Measurements from ENCODE around the gene MAP2K1. TPM values are rescaled to one million over a fixed set of nuclear protein-coding genes. Genes with fewer than 3 reads are reported as not detected.

The MAP2K1 gene
- polyA plus RNA-seq, 1 of the 3 experiments (the other 2 are of a cell fraction): 21.8 TPM

- TF ChIP-seq NRF1 (IDR thresholded peaks at IDR 0.05; ENCODE audit: low read depth, low read length): 0 out of 2 replicates have a peak, but pooled peaks have one; percentile 23
- TF ChIP-seq RCOR1 (IDR thresholded peaks at IDR 0.05; ENCODE audit: low read length): no peak
- TF ChIP-seq TEAD4 (IDR thresholded peaks at IDR 0.05; ENCODE audit: borderline replicate concordance, insufficient read depth): no peak
- peak; percentile 80 for TF ChIP-seq CHD2 (IDR thresholded peaks at IDR 0.05; ENCODE audit: low read length, partially characterized antibody)
- TF ChIP-seq RAD21 (IDR thresholded peaks at IDR 0.05; ENCODE audit: low read length): peak; percentile 38
- TF ChIP-seq GATA2 (CRISPR knock-in tag; IDR thresholded peaks at IDR 0.05): 0 out of 2 replicates have a peak, but pooled peaks have one; percentile 9
- TF ChIP-seq USF1 (IDR thresholded peaks at IDR 0.05; ENCODE audit: borderline replicate concordance, low read depth): no peak; the same call in 1 of the 2 replicates
- TF ChIP-seq REST (IDR thresholded peaks at IDR 0.05; ENCODE audit: low read depth, low read length): no peak
These were observed 111.1 kb downstream of the MAP2K1 start, which contains the start of gene SNAPC5 (continued) for GRCh38 chr15:66497502-66498455.

- POLR2A ChIA-PET: interaction anchor here (3.7 kb wide), 1 partner anchor 112 kb away, joined by 21 read pairs; the partner anchor contains the start of gene MAP2K1
- Histone ChIP-seq H3K36me3 (replicated peaks in 1 of 2; ENCODE audit: control insufficient read depth in 1 of 2, insufficient read depth in 2 of 2, low read length in 1 of 2) (peaks cover 70 to 74% of the 10 kb centered on the region in 2 experiments), H3K27me3 (ENCODE audit: insufficient read depth) (no peaks in the 10 kb centered on the region), H3K9ac (no peak overlapping the region), H3K4me3 (ENCODE audit: low read depth in 2 of 2, low read length in 1 of 2) (no peak overlapping the region), H3K4me1 (ENCODE audit: control insufficient read depth in 1 of 2, insufficient read depth in 2 of 2, low read depth in 1 of 2, low read length in 1 of 2) (peaks cover 0 to 19% of the 10 kb centered on the region in 2 experiments; a peak in 2 of 4 replicates), H4K20me1 (ENCODE audit: insufficient read depth) (peaks cover 58% of the 10 kb centered on the region), H3K9me3 (no peaks in the 10 kb centered on the region), H3F3A (replicated peaks; ENCODE audit: insufficient read depth) (peaks cover 53% of the 10 kb centered on the region), H3K4me2 (no peak overlapping the region; the same call in 1 of the 2 replicates), H3K79me2 (ENCODE audit: insufficient read depth) (peaks cover 54% of the 10 kb centered on the region), H3K27ac (ENCODE audit: low read depth in 2 of 2, low read length in 1 of 2) (peak overlapping the region in 1 of 2 experiments; percentile 66; a peak in 2 of 4 replicates), H2AFZ (ENCODE audit: low read depth) (no peak overlapping the region), H3K9me2 (no peaks in the 10 kb centered on the region)
- WGBS (ENCODE audit: low lambda C conversion rate): 62% methylated on average over 3 of the region's 3 CpGs
- CTCF ChIA-PET: interaction anchor here (0.6 to 5.7 kb wide), 38 partner anchors 7 to 582 kb away, joined by 3 to 51 read pairs (median 3); partner anchors contain the start of genes DIS3L, MAP2K1, RPL4 and ZWILCH
- DNase-seq: peak; percentile 34
- TF ChIP-seq ELF1 (IDR thresholded peaks at IDR 0.05) (no peak), EZH2phosphoT487 (IDR thresholded peaks at IDR 0.05; ENCODE audit: borderline replicate concordance, low read depth) (no peak), MAX (IDR thresholded peaks at IDR 0.05; ENCODE audit: low read depth) (no peak), CTCF (IDR thresholded peaks at IDR 0.05) (peak; percentile 64), FOSL2 (IDR thresholded peaks at IDR 0.05; ENCODE audit: borderline replicate concordance, low read depth) (no peak), USF1 (IDR thresholded peaks at IDR 0.05; ENCODE audit: borderline replicate concordance, low read depth) (no peak), RAD21 (IDR thresholded peaks at IDR 0.05; ENCODE audit: low read length) (peak; percentile 32; the same call in 1 of the 2 replicates)
These were observed 112.0 kb downstream of the MAP2K1 start for GRCh38 chr15:66498501-66499386.

Measured in SK-N-SH (cell line).